NCI-H2107 treated with DMSO at 0.1 percent for 48 hours (cell line): ENCODE data around the gene TMEM178A.
"Not testable (repeated sequence)": the region's sequence is repeated elsewhere in the genome, so short reads cannot be mapped to it uniquely, and the experiment has no call there.

Experiments used
- DNase-seq: peaks from one replicate; lab custom pipeline; 2025; ENCODE audit not compliant: unreplicated experiment; lab: John Stamatoyannopoulos, UW

TMEM178A gene

GRCh38 chr2:39708003-39708402, 42.3 kb downstream of the TMEM178A start:
- DNase-seq, result no peak

- DNase-seq, result no peak
Observed at GRCh38 chr2:39710807-39711206, 45.1 kb downstream of the TMEM178A start.

- DNase-seq, result no peak
Observed at GRCh38 chr2:39712953-39713352, 47.2 kb downstream of the TMEM178A start.

GRCh38 chr2:39715095-39715494, 49.4 kb downstream of the TMEM178A start:
- no peak for DNase-seq

- DNase-seq, result no peak
Observed at GRCh38 chr2:39715822-39716221, 50.1 kb downstream of the TMEM178A start.

GRCh38 chr2:39717067-39717466, 51.4 kb downstream of the TMEM178A start:
- DNase-seq, result no peak

GRCh38 chr2:39718483-39718882, 52.8 kb downstream of the TMEM178A start:
- DNase-seq, result no peak

- DNase-seq, result no peak
Observed at GRCh38 chr2:39719317-39719716, 53.6 kb downstream of the TMEM178A start.

- DNase-seq, result no peak
Observed at GRCh38 chr2:39720970-39721369, 55.3 kb downstream of the TMEM178A start.

GRCh38 chr2:39723497-39723896, 57.8 kb downstream of the TMEM178A start:
- DNase-seq, result no peak

- no peak for DNase-seq
Observed at GRCh38 chr2:39723946-39724827, 58.5 kb downstream of the TMEM178A start.

- DNase-seq, result no peak
Observed at GRCh38 chr2:39724828-39725144, 59.1 kb downstream of the TMEM178A start.

- DNase-seq, result no peak
Observed at GRCh38 chr2:39725401-39725800, 59.7 kb downstream of the TMEM178A start.

GRCh38 chr2:39728085-39728484, 62.4 kb downstream of the TMEM178A start:
- DNase-seq, result not testable (repeated sequence)

GRCh38 chr2:39728941-39729351, 63.2 kb downstream of the TMEM178A start:
- no peak for DNase-seq

- no peak for DNase-seq
Observed at GRCh38 chr2:39730276-39730675, 64.6 kb downstream of the TMEM178A start.

GRCh38 chr2:39730685-39731302, 65.1 kb downstream of the TMEM178A start:
- DNase-seq, result no peak

- DNase-seq, result no peak
Observed at GRCh38 chr2:39731546-39731945, 65.8 kb downstream of the TMEM178A start.

- DNase-seq, result no peak
Observed at GRCh38 chr2:39732482-39732881, 66.8 kb downstream of the TMEM178A start.

GRCh38 chr2:39733070-39733674, 67.5 kb downstream of the TMEM178A start:
- DNase-seq, result no peak

- no peak for DNase-seq
Observed at GRCh38 chr2:39734445-39734844, 68.7 kb downstream of the TMEM178A start.

GRCh38 chr2:39735648-39736047, 69.9 kb downstream of the TMEM178A start:
- DNase-seq, result no peak
